Limb (tissue), 2 donors: ENCODE measurements around the gene SKIC2.

Experiments
- DNase-seq, 2 donors: peaks; one replicate each; pipeline ENCODE4 v3.0.0-alpha.2; 2016; ENCODE audit errors: extremely low spot score in 2 of 2

Gene SKIC2

GRCh38 chr6:31945507-31946369 lies 13.2 kb upstream of the SKIC2 start, which contains the start of gene CFB:
TSS of gene CFB (plus strand) at chr6:31946095. CDS start at chr6:31946222, 127 bp downstream.
- DNase-seq, result peak in 1 of 2 donors; percentile 53

GRCh38 chr6:31946370-31946885 lies 12.5 kb upstream of the SKIC2 start:
- DNase-seq, result no peak

DNA sequence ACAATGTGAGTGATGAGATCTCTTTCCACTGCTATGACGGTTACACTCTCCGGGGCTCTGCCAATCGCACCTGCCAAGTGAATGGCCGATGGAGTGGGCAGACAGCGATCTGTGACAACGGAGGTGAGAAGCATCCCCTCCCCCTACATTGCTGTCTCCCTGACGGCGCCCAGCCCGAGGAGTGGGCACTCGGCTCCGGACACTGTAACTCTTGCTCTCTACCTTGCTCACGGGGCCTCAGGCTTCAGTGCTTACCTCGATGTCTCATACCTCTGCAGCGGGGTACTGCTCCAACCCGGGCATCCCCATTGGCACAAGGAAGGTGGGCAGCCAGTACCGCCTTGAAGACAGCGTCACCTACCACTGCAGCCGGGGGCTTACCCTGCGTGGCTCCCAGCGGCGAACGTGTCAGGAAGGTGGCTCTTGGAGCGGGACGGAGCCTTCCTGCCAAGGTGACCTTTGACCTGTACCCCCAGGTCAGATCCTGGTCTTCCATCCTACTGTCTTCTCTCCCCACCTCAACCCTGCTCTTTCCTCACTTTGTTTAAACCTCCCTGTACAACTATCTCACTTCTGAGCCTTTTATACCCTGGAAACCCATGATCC lies 11.8 kb upstream of the SKIC2 start:
- no peak for DNase-seq

DNA sequence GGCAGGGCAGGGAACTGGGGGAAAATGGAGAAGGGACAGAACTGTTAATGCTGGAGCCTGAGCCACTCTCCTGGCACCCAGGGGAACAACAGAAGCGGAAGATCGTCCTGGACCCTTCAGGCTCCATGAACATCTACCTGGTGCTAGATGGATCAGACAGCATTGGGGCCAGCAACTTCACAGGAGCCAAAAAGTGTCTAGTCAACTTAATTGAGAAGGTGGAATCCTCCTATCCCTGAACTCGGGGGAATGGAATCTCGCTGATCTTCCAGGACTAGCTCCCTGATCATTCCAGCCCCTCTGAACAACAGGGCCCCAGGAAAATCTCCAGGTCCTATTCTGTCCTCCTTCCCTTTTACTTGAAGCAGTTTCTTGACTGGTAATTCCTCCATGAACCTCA lies 11.1 kb upstream of the SKIC2 start:
- no peak for DNase-seq

- no peak for DNase-seq
These were observed 10.7 kb upstream of the SKIC2 start for GRCh38 chr6:31948306-31948705.

GRCh38 chr6:31948753-31949413 lies 10.1 kb upstream of the SKIC2 start:
- DNase-seq, result no peak

DNA sequence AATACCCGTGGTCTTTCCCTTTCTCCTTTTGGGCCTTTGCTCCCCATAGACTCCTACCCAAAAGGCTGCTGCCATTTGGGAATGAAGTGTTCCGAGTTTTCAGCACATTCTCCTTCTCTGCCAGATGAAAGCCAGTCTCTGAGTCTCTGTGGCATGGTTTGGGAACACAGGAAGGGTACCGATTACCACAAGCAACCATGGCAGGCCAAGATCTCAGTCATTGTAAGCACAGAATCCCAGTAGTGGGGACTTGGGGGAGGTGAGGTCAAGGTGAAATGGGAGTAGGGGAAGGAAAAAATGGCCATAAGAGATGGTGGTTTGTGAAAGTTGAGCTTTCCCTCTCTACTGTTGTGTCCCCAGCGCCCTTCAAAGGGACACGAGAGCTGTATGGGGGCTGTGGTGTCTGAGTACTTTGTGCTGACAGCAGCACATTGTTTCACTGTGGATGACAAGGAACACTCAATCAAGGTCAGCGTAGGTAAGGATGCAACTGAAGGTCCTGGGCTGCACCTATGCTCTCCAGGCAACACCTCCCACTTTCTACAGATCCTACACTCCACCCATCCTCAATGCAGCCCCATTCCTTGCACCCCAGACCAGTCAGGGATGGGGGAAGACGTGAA lies 8.9 kb upstream of the SKIC2 start:
- DNase-seq, result no peak

DNA sequence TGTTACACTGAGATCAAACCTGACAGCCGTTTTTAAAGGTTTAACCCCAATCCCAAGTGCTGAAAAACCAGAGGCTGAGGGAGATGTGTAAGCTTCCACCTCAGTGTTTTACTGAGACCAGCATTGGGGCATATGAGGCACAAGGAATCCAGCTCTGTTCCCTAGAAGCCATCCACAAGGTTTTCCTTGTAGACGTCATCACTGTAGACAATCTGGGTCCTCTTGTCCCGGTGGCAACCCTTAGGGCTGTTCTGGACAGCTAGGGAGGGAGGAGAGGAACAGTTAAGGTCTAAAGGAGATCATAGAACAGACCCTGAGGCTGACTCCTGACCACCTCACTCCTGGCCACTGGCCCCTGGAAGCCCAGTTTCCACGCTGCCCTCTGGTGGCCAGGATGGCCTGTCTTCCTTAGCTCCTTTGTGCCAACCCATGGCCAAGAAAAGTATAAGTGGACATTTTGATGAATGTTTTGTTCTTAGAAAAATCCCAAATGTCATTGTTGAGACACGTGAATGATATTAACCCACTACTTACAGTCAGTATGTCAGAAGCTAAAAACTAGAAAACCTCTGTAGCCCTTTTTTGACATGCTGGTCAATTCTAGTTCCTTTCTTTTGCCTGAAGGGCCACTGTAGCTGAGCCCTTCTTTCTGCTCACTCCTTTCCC lies 6.7 kb upstream of the SKIC2 start:
- DNase-seq, result peak in 1 of 2 donors; percentile 58

- DNase-seq, result no peak
These were observed 6.1 kb upstream of the SKIC2 start for GRCh38 chr6:31952890-31953289.

GRCh38 chr6:31954511-31954910 lies 4.5 kb upstream of the SKIC2 start:
- DNase-seq, result no peak

- DNase-seq, result no peak
These were observed 2.2 kb upstream of the SKIC2 start for GRCh38 chr6:31956796-31957195.

DNA sequence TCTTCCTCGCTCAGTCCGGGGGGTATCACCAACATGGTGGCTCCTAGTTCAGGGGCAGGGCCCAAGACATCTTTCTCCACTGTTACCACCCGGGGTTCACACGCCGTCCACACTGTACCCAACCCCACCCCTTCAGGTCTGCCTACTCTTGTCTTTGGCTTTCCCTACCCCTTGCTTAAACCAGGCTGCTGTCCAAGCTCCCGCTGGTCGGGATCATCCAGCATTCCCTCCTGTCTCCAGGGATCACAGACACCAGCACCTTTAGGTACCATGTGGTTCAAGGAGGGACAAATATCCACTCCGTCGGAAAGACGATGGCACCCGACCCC lies 599 bp upstream of the SKIC2 start:
- no peak for DNase-seq

DNA sequence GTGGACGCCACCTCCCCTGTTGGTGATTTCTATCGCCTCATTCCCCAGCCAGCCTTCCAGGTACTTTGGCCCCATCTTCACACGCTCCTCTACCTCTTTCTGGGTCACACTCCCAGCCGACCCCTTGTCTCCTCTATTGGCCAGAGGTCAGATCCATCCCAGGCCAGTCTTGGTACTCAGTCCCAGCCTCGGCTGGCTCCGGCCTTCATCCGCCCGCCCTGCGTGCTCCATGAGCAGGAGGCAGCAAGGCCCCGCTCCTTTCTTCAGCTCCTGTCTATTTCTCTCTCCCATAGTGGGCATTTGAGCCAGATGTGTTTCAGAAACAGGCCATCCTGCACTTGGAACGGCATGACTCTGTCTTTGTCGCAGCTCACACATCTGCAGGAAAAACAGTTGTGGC lies 2.6 kb downstream of the SKIC2 start:
- no peak for DNase-seq

DNA sequence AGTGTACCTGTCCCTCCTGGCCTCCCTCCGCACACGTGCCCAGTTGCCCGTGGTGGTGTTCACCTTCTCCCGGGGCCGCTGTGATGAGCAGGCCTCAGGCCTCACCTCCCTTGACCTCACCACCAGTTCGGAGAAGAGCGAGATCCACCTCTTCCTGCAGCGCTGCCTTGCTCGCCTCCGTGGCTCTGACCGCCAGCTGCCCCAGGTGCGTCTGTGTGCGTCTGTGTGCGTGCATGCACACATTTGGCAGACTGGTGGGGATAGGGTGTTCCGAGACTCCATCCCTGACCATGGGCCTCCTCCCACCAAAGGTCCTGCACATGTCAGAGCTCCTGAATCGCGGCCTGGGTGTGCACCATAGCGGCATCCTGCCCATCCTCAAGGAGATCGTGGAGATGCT lies 4.9 kb downstream of the SKIC2 start:
- DNase-seq, result no peak

DNA sequence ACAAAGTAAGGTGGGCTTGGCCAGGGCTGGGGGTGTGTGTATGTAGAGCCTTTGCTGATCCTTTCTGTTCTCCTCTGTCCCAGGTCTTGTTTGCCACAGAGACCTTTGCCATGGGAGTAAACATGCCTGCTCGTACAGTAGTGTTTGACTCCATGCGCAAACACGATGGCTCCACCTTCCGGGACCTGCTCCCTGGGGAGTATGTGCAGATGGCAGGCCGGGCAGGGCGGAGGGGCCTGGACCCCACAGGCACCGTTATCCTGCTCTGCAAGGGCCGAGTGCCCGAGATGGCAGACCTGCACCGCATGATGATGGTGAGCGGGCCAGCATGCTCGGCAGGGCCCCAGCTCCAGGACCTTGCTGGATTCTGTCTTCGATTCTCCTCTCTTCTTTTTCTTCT lies 6.7 kb downstream of the SKIC2 start:
- no peak for DNase-seq

- no peak for DNase-seq
These were observed 7.5 kb downstream of the SKIC2 start for GRCh38 chr6:31966506-31966905.

GRCh38 chr6:31966997-31967925 lies 8.3 kb downstream of the SKIC2 start:
- no peak for DNase-seq

GRCh38 chr6:31967926-31968320 lies 8.9 kb downstream of the SKIC2 start:
- no peak for DNase-seq

- no peak for DNase-seq
These were observed 9.4 kb downstream of the SKIC2 start for GRCh38 chr6:31968326-31968725.
